Thyroid gland (tissue), 4 donors: Measurements from ENCODE around the gene PDZRN3.

Experiments
- POLR2A ChIP-seq, 2 donors: fragments of 450-650 bp; IDR thresholded peaks; one replicate each; pipeline ENCODE4 v1.6.1; 2017; ENCODE audit warnings: antibody characterized with exemption in 2 of 2, mild to moderate bottlenecking in 2 of 2, moderate library complexity in 1 of 2
- TF ChIP-seq, protein P1 (sequence below), 6 experiments: fragments of 200-600 bp in 3 of 6; fragments of 450-650 bp in 3 of 6; sonication (generic) in 3 of 6; IDR thresholded peaks; one replicate each; pipeline ENCODE4 v1.5.1; 2016 to 2019; ENCODE audit warnings: antibody characterized with exemption in 6 of 6, mild to moderate bottlenecking in 2 of 6, inconsistent platforms in 1 of 6, moderate library complexity in 1 of 6

DNA sequence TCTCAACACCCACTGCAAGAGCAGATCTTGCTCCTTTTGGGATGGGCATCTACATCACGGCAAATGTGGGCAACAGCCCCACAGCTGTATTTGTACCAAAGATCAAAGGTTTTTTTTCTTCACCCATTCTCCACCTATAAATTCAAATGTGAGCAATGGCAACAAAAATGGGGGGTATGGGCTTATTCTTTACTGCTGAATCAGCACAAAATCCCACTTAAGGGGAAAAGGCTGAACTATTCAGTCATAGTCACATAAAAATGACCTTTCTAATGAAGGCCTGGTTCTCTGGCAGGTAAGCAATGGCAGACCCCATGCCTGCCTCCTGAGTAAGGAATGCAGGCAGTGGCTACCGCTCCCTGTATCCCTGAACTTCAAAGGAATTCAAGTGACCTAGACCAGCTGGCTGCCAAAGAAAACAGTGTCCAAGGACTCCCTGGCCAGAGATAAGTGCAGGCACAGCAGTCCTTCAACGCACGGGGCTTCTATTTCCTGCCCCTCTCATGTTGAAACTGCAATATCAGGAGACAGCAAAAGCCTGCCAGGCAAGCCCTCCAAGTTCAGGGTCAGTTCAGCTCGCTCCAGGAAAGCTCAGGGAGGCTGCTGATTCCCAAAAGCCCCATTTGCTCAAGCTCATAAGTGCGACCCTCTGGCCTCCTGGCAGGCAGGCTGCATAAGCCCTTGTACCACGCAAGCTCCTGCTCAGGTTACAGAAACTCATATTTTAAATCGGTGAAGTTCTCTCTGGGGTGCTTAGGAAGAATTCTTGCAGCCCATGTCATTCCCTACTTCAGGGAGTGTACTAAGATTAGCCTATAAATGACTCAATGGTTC lies 134.1 kb downstream of the PDZRN3 start:
- TF ChIP-seq, protein P1, sequence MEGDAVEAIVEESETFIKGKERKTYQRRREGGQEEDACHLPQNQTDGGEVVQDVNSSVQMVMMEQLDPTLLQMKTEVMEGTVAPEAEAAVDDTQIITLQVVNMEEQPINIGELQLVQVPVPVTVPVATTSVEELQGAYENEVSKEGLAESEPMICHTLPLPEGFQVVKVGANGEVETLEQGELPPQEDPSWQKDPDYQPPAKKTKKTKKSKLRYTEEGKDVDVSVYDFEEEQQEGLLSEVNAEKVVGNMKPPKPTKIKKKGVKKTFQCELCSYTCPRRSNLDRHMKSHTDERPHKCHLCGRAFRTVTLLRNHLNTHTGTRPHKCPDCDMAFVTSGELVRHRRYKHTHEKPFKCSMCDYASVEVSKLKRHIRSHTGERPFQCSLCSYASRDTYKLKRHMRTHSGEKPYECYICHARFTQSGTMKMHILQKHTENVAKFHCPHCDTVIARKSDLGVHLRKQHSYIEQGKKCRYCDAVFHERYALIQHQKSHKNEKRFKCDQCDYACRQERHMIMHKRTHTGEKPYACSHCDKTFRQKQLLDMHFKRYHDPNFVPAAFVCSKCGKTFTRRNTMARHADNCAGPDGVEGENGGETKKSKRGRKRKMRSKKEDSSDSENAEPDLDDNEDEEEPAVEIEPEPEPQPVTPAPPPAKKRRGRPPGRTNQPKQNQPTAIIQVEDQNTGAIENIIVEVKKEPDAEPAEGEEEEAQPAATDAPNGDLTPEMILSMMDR (IDR thresholded peaks at IDR 0.05) = no peak
- no peak for TF ChIP-seq POLR2A (IDR thresholded peaks at IDR 0.05)
